Suprapubic skin (tissue), 4 donors: ENCODE results near the gene ZSWIM5.

Experiments
- CTCF ChIP-seq, 2 donors: fragments of 200-600 bp in 1 of 2; fragments of 450-650 bp in 1 of 2; sonication (generic) in 1 of 2; IDR thresholded peaks; one replicate each; pipeline ENCODE4 v1.5.1; 2016 to 2019; ENCODE audit warnings: antibody characterized with exemption in 2 of 2, mild to moderate bottlenecking in 1 of 2, moderate library complexity in 1 of 2
- EP300 ChIP-seq: sonication (generic); formaldehyde crosslinking; IDR thresholded peaks from one replicate; pipeline ENCODE4 v1.6.1; 2017; ENCODE audit warnings: antibody characterized with exemption
- POLR2A ChIP-seq, 2 donors: fragments of 450-650 bp; IDR thresholded peaks; one replicate each; pipeline ENCODE4 v1.6.1; 2017; ENCODE audit warnings: antibody characterized with exemption in 2 of 2, mild to moderate bottlenecking in 2 of 2, moderate library complexity in 2 of 2
- POLR2AphosphoS5 ChIP-seq, 3 donors: sonication (generic); formaldehyde crosslinking; IDR thresholded peaks; one replicate each; pipeline ENCODE4 v1.6.1; 2017; ENCODE audit warnings: antibody characterized with exemption in 3 of 3

- TF ChIP-seq CTCF (IDR thresholded peaks at IDR 0.05): no peak
- no peak for TF ChIP-seq POLR2AphosphoS5 (IDR thresholded peaks at IDR 0.05)
- TF ChIP-seq EP300: no peak
- no peak for TF ChIP-seq POLR2A (IDR thresholded peaks at IDR 0.05)
These were observed 217.8 kb downstream of the ZSWIM5 start for GRCh38 chr1:44988531-44989156.
